ENCODE measurements around the gene GPR151. TPM values are rescaled to one million over a fixed set of nuclear protein-coding genes. Genes with fewer than 3 reads are reported as not detected.

Gene GPR151
- total RNA-seq, 1 experiment from 2014 or later = not detected

- peak; percentile 24 for DNase-seq (ENCODE audit: low read depth)
These were observed 4.7 kb upstream of the GPR151 start for GRCh38 chr5:146520731-146521130.

GRCh38 chr5:146519554-146519953 lies 3.6 kb upstream of the GPR151 start:
- DNase-seq (ENCODE audit: low read depth) = no peak

GRCh38 chr5:146515473-146516150 lies 378 bp downstream of the GPR151 start:
- DNase-seq (ENCODE audit: low read depth) = no peak

- no peak for DNase-seq (ENCODE audit: low read depth)
These were observed 1.4 kb downstream of the GPR151 start for GRCh38 chr5:146514575-146514974.

- no peak for DNase-seq (ENCODE audit: low read depth)
These were observed 2.5 kb downstream of the GPR151 start for GRCh38 chr5:146513462-146513861.

GRCh38 chr5:146510559-146511125 lies 5.3 kb downstream of the GPR151 start:
- DNase-seq (ENCODE audit: low read depth) = no peak

- no peak for DNase-seq (ENCODE audit: low read depth)
These were observed 8.6 kb downstream of the GPR151 start for GRCh38 chr5:146507428-146507827.

GRCh38 chr5:146499680-146500079 lies 16.3 kb downstream of the GPR151 start:
- no peak for DNase-seq (ENCODE audit: low read depth)

GRCh38 chr5:146494656-146495055 lies 21.3 kb downstream of the GPR151 start:
- DNase-seq (ENCODE audit: low read depth) = no peak

GRCh38 chr5:146490089-146490843 lies 25.7 kb downstream of the GPR151 start:
- no peak for DNase-seq (ENCODE audit: low read depth)

- DNase-seq (ENCODE audit: low read depth) = no peak
These were observed 31.1 kb downstream of the GPR151 start for GRCh38 chr5:146484714-146485391.

- no peak for DNase-seq (ENCODE audit: low read depth)
These were observed 33.2 kb downstream of the GPR151 start for GRCh38 chr5:146482775-146483174.

GRCh38 chr5:146475906-146476305 lies 40.1 kb downstream of the GPR151 start:
- no peak for DNase-seq (ENCODE audit: low read depth)

GRCh38 chr5:146475190-146475780 lies 40.7 kb downstream of the GPR151 start:
- no peak for DNase-seq (ENCODE audit: low read depth)

- no peak for DNase-seq (ENCODE audit: low read depth)
These were observed 41.9 kb downstream of the GPR151 start for GRCh38 chr5:146474065-146474464.

GRCh38 chr5:146467760-146468159 lies 48.2 kb downstream of the GPR151 start:
- no peak for DNase-seq (ENCODE audit: low read depth)

- DNase-seq (ENCODE audit: low read depth) = no peak
These were observed 49.3 kb downstream of the GPR151 start for GRCh38 chr5:146466521-146467349.

GRCh38 chr5:146463446-146463845 lies 52.5 kb downstream of the GPR151 start:
- no peak for DNase-seq (ENCODE audit: low read depth)
